Stimulated activated CD8-positive, alpha-beta memory T cell treated with anti-CD3 and anti-CD28 coated beads, Interleukin-4, amount 100 ng/mL, for 24 hours (primary cell): ENCODE measurements around the gene MADCAM1.

Experiments used
- DNase-seq: peaks from one replicate; pipeline ENCODE4 v3.0.0-alpha.2; 2020; ENCODE audit warnings: low read depth

The MADCAM1 gene

DNA sequence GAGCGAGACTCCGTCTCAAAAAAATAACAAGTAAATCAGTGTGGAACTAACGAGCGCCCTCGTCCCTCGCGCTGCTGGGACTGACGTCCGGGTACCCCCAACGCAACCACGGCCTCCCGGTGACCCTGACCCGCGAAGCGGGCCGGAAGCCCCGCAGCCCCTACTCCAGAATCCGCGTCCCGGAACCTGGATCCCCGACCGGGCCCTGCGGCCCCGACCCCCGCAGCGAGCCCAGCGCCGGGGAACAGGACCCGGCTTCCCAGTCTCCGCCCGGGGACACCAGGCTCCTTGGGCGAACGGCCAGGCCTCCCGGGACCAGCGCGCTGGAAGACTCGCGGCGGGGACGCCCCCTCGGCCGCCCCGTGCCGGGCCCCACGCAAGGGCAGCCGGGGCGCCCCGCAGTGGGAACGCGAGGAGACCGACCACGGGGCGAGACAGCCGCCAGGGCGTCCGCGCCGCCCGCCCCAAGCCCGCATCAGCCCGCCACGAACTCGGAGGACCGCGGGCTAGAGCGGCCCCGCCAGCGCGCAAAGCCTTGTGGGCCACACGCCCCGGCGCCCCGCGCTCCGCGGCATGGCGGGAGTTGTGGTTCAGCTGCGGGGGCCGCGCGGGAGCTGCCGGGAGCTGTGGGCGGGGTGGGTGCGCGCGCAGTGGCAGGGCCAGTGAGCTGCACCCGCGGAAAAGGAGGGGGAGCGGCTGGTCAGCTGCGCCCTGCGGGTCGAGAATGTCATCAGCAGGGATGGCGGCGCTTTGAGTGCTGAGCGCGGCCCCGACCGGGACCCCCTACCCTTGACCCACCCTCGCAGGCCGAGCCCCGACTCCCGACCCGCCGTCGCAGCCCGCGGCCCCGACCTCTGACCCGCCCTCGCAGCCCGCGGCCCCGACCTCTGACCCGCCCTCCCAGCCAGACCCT, 7.5 kb upstream of the MADCAM1 start:
- peak; percentile 91 for DNase-seq

GRCh38 chr19:489418-490196, 6.7 kb upstream of the MADCAM1 start:
- DNase-seq = no peak

GRCh38 chr19:491146-491741, 5.0 kb upstream of the MADCAM1 start:
- DNase-seq = no peak

- DNase-seq = no peak
Measured at GRCh38 chr19:492091-492531, 4.2 kb upstream of the MADCAM1 start.

DNA sequence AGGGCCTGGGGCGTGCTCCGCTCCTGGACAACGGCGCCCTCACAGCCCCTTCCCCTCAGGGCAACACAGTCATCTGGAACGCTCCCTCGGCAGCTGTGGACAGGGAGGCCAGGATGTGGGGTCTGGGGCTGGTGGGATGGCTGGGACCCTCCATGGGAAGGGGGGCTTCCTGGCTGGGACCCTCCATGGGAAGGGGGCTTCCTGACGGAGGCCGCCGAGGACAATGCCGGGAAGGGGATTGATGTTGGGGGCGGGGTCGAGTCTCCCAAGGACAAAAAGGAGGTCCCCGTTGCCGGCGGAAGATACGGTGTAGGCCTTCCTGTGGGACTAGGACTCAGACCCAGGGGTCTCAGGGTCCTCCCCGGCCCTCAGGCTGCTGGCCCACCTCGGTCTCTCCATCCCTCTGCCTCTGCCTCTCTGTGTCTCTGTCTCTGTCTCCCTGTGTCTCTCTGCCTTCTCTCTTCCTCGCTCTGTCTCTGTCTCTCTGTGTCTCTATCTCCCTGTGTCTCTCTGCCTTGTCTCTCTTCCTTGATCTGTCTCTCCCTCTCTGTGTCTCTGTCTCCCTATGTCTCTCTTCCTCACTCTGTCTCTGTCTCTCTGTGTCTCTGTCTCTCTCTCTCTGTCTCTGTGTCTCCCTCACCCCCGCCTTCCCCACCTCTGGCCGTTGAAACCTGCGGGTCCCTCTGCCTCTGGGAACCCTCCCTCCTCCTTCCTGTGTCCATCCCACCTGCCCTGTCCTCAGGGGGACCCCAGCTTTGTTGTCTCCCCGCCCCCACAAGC, 2.7 kb upstream of the MADCAM1 start:
- DNase-seq = no peak

- DNase-seq = no peak
Measured at GRCh38 chr19:494171-495080, 1.9 kb upstream of the MADCAM1 start.

DNA sequence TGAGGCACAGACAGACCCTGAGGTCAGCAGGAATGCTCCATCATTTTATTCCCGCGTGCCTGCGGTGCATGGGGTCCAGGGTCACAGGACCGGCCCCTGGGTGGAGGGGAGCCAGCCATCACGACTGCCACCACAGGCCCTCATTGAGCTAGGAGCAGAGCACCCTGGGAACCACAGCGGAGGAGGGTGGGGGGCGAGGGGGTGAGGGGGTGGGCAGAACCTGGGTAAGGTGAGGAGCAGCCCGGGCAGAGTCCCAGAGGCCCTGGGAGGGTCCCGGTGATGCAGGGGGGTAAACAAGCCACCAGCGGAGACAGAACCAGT, 1.2 kb upstream of the MADCAM1 start:
- DNase-seq = no peak

DNA sequence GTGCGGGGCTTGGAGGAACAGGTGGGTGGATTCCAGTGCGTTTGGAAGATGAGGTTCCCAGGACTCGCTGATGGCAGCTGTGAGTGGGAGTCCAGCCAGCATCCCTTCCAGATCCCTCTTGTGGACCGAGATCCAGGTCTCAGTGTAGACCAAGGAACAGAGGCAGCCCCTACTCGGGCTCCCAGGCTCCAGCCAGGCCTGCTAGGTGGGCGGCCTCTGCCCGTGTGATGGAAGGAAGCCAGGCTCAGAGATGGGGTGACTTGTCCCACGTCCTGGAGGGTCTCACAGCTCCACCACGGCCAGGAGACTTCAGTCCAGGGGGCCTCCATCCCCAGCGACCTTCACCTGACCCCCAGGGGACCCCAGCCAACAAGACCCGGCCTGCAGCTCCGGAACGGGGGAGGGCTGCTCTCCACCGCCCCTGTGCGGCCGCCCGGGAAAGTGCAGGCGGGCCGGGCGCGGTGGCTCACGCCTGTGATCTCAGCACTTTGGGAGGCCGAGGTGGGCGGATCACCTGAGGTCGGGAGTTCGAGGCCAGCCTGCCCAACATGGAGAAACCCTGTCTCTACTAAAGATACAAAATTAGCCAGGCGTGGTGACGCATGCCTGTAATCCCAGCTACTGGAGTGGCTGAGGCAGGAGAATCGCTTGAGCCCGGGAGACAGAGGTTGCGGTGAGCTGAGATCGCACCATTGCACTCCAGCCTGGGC, 729 bp upstream of the MADCAM1 start:
- no peak for DNase-seq

- no peak for DNase-seq
Measured at GRCh38 chr19:496986-497385, 700 bp downstream of the MADCAM1 start.

DNA sequence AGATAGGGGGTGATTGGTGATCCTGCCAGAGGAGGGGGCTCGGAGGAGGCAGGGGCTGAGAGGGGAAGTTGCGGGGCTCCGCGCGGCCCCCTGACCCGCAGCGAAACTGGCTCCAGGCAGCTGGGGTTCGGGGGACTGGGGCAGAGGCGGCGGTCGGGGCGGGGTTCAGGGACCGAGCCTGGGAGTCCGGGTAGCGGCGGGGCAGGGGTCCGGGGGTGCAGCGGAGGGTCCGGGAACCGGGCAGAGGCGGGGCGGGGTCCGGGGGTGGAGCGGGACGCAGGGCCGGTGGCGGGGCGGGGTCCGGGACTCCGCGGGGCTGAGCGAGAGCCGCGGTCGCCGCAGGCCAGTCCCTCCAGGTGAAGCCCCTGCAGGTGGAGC, 1.2 kb downstream of the MADCAM1 start:
- DNase-seq = no peak

DNA sequence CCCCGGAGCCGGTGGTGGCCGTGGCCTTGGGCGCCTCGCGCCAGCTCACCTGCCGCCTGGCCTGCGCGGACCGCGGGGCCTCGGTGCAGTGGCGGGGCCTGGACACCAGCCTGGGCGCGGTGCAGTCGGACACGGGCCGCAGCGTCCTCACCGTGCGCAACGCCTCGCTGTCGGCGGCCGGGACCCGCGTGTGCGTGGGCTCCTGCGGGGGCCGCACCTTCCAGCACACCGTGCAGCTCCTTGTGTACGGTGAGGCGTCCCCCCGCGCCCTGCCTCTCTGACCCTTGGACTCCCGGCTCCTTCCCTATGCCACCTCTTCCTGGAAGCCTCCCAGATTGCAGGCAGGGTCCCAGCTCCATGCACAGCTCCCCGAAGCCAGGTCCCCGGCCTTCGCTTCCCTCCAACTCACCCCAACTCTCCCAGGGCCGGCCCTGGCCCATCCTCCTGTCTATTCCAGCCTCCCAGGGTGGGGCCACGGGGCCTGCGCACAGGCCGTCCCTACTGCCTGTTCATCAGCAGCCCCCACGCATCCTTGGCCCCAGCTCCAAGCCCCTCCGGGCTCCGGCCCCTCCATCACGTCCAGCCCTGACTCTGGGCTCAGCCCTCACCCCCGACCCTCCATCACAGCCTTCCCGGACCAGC, 1.7 kb downstream of the MADCAM1 start:
- DNase-seq = no peak

- no peak for DNase-seq
Measured at GRCh38 chr19:498511-498891, 2.2 kb downstream of the MADCAM1 start.

DNA sequence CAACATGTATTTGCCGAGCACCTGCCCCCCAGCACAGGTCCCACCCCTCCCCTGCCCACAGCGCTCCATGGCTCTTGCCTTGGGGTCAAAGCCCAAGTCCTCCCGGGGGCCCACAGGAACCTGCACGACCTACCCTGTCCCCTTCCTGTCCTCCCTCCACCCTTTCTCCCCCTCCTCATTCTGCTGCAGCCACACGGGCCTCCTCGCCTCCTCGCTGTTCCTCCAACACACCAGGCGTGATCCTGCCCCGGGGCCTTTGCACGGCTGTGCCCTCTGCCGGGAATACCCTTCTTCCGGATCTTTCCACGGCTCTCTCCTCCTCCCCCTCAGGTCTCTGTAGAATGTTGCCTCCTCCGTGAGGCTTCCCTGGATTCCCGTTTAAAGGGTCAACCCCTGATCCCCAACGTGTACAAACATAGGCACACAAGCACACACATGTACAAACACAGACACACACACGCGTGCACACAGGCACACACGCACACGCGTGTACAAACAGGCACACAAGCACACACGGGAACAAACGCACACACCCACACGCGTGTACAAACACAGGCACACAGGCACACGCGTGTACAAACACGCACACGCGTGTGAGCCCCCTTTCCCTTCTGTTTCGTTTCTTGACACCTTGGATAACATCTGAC, 2.8 kb downstream of the MADCAM1 start:
- no peak for DNase-seq

- DNase-seq = no peak
Measured at GRCh38 chr19:501646-502045, 5.4 kb downstream of the MADCAM1 start.

- DNase-seq = no peak
Measured at GRCh38 chr19:504616-505015, 8.3 kb downstream of the MADCAM1 start.

DNA sequence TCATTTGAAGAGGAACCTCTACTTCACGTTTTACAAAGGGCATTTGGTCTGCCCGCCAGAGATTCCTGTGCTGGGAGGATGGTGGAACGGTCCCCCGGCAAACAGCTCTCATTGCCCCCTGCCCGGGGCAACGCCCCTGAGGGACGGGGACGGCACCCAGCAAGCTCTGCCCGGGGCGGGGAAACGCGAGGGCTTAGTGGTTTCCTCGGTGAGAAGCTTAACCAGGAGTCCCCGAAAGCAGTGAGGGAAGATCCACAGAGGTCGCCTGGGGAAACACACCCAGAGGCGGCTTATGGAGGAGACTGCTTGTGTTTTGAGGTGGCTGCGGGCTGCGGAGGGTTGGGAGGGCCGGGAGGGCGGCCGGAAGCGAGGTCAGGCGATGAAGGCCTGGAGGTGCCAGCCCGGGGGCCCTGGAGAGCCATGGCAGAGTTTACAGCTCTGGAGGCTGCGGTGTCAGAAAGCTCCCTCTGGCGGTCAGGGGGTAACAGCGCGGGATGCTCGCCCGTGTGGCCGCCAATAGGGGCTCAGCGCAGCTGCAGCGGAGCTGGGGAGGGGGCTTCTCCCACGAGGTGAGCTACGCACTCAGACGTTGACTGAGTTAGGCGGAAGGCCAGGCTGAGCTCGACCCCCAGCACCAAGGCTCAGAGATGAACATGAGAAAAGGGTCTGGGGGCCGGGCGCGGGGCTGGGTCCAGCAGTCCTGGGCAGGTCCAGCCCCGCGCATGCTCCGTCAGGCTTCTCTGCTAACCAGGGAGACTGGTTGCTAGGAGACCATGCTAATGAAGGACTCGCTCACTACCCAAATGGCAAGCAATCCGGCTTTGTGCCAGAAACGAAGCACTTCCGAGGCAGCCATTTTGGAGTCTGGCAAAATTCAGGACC, 10.4 kb downstream of the MADCAM1 start:
- peak; percentile 86 for DNase-seq

DNA sequence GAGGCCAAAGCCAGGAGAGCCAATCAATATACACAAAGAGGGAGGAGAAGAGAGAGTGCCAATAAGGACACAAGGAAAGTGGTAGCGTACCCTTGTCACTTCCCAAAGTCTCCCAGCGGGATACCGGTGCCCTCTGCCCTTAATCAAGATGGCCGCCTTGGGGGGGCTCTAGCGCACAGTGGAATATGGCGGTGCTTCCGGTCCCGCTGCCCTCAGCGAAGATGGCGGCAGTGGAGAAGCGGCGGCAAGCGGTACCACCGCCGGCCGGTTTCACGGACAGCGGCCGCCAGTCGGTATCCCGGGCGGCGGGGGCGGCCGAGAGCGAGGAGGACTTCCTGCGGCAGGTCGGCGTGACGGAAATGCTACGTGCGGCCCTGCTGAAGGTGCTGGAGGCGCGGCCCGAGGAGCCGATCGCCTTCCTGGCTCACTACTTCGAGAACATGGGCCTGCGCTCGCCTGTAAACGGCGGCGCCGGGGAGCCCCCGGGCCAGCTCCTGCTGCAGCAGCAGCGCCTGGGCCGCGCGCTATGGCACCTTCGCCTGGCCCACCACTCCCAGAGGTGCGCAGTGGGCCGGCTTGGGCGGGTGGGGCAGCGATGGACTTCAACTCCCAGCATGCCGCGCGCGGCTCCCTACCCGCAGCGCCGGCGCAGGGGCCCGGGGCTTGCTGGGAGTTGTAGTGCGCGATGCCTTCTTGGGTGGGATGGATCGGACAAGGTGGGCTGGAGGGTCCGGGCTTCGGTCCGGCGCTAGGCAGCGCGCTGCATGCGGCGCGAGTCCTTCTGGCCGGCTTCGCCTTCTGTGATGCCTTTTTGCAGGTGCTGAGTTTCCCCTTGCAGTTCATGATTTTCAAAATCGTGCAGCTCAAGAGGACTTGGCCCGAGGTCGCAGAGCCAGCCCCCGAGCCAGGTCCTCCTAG, 11.3 kb downstream of the MADCAM1 start, which contains the start of gene TPGS1:
Gene TPGS1 (plus strand): TSS at position 212 of the 918 bp plus-strand sequence. CDS start 10 bp downstream, at position 222.
- peak; percentile 78 for DNase-seq
